Calu3 (cell line): ENCODE measurements around the gene LRRTM4. TPM values are rescaled to one million over a fixed set of nuclear protein-coding genes. Genes with fewer than 3 reads are reported as not detected.

Experiments
- BruUV-seq: library from RNA; stranded (reverse); fragments of 400-500 nt; replicated peaks from 2 replicates; lab custom pipeline; 2021; lab: Mats Ljungman, UMichigan
- CTCF ChIA-PET: fragments of 300-600 bp; sonication (Branson Sonifier 250); formaldehyde crosslinking; loops from one replicate; lab custom pipeline; 2022; ENCODE audit warnings: antibody characterized with exemption; lab: Charles Lee
- DNase-seq: peaks from one replicate; pipeline ENCODE4 v3.0.0; 2022
- H3K27ac Mint-ChIP-seq: one replicate; pipeline ENCODE4 v1.8.0; 2022; ENCODE audit warnings: mixed read lengths; ENCODE audit not compliant: unreplicated experiment
- H3K27me3 Mint-ChIP-seq: one replicate; pipeline ENCODE4 v1.8.0; 2022; ENCODE audit warnings: mixed read lengths; ENCODE audit not compliant: unreplicated experiment
- H3K36me3 Mint-ChIP-seq: one replicate; pipeline ENCODE4 v1.8.0; 2022; ENCODE audit warnings: mild to moderate bottlenecking, moderate library complexity, mixed read lengths; ENCODE audit not compliant: insufficient read depth, unreplicated experiment
- H3K4me1 Mint-ChIP-seq: one replicate; pipeline ENCODE4 v1.8.0; 2022; ENCODE audit warnings: mild to moderate bottlenecking, low read depth, mixed read lengths; ENCODE audit not compliant: unreplicated experiment
- H3K4me3 Mint-ChIP-seq: one replicate; pipeline ENCODE4 v1.8.0; 2022; ENCODE audit warnings: mild to moderate bottlenecking, low read depth, moderate library complexity, mixed read lengths; ENCODE audit not compliant: unreplicated experiment
- H3K9me3 Mint-ChIP-seq: one replicate; pipeline ENCODE4 v1.8.0; 2022; ENCODE audit warnings: low read depth, mixed read lengths; ENCODE audit not compliant: unreplicated experiment
- CTCF ChIP-seq: fragments of 200-600 bp; IDR thresholded peaks from one replicate; pipeline ENCODE4 v1.8.0; 2022; ENCODE audit warnings: antibody characterized with exemption; ENCODE audit not compliant: unreplicated experiment
- intact Hi-C: fragments of 100-400 bp; cut with micrococcal nuclease; formaldehyde crosslinking; loops from one replicate; pipeline ENCODE4 v1.10.0; 2022; ENCODE audit not compliant: unreplicated experiment
- total RNA-seq: library from RNA; stranded (reverse); gene quantifications from 2 replicates; pipeline ENCODE4 v1.2.3, GENCODE V29; 2022

Gene LRRTM4
- total RNA-seq, 1 experiment from 2014 or later, result not detected

- Mint-ChIP-seq H3K4me3 (no peak overlapping the region), H3K27me3 (no peaks in the 10 kb centered on the region), H3K27ac (no peak overlapping the region), H3K4me1 (no peaks in the 10 kb centered on the region), H3K36me3 (no peaks in the 10 kb centered on the region), H3K9me3 (peaks cover 10% of the 10 kb centered on the region)
- DNase-seq, result no peak
- no peak for TF ChIP-seq CTCF
- intact Hi-C loops, result no loop called here
- no TSS peak for BruUV-seq
- CTCF ChIA-PET, result no interaction called here
Measured at GRCh38 chr2:77336013-77336412, 186.2 kb downstream of the LRRTM4 start.

DNA sequence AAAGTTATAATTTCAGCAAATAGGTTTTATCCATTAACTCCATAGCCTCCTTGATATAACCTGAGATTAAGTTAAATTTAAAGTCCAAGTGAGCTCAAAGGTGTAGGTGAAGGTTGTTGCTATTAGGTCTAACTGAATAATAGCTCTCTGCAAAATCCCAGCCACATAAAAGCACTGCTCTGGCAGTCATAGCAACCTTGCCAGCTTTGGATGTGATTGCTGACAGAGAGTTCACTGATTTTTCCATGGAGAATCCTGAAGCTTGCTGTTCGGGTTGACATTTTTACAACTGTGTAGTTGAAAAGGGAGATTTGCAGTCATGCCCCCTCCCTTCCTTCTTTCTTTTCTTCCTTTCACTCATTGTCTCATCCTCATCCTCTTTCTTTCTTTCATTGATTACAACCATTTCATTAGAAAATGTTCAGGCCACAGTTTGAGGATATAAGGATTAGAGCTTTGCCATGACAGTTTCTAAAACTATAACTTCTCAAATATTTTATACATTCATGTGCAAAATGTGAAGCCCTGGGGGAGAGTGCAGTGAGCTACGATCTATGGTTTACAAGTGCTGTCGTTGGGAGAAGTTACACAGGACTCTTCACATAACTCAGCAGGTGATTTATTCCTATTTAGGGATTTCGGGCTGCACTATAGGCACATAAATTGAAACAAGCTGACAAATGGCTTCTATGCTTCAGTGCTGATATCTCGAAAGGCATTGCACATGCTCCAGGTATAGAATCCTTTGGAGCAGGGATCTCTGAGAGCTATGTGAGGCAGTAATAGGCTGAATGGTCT is 193.8 kb downstream of the LRRTM4 start:
- CTCF ChIA-PET, result no interaction called here
- intact Hi-C loops, result no loop called here
- BruUV-seq, result no TSS peak
- no peak for TF ChIP-seq CTCF
- Mint-ChIP-seq H3K4me3 (no peak overlapping the region), H3K27ac (no peak overlapping the region), H3K9me3 (peaks cover 12% of the 10 kb centered on the region), H3K36me3 (no peaks in the 10 kb centered on the region), H3K4me1 (no peaks in the 10 kb centered on the region), H3K27me3 (no peaks in the 10 kb centered on the region)
- DNase-seq, result no peak

GRCh38 chr2:77325395-77325794 is 196.8 kb downstream of the LRRTM4 start:
- BruUV-seq, result no TSS peak
- intact Hi-C loops, result no loop called here
- CTCF ChIA-PET, result no interaction called here
- H3K36me3 Mint-ChIP-seq, result no peaks in the 10 kb centered on the region
- no peak for TF ChIP-seq CTCF
- no peak overlapping the region for H3K27ac Mint-ChIP-seq
- H3K27me3 Mint-ChIP-seq, result no peaks in the 10 kb centered on the region
- peaks cover 12% of the 10 kb centered on the region for H3K9me3 Mint-ChIP-seq
- no peaks in the 10 kb centered on the region for H3K4me1 Mint-ChIP-seq
- no peak overlapping the region for H3K4me3 Mint-ChIP-seq
- DNase-seq, result no peak

DNA sequence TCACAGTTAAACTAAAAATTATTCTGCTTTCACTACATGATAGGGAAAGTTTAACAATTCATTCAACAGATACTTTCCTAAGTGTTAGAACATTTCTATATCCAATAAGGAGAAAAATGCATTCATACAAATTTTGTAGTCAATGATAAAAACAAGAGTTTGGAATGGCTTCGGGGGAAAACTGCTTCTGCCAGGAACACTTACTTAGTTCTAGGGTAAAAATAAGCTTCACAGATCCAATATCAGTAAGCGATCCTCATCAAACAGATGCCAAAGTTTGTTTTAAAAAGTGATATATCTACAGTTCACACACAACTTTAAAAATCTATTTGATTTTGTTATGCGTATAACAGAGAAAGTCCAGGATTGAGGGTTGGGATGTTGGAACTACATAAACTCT is 199.7 kb downstream of the LRRTM4 start:
- intact Hi-C loops, result no loop called here
- H3K27ac Mint-ChIP-seq, result no peak overlapping the region
- CTCF ChIA-PET, result no interaction called here
- H3K9me3 Mint-ChIP-seq, result peaks cover 3% of the 10 kb centered on the region
- DNase-seq, result no peak
- TF ChIP-seq CTCF, result no peak
- BruUV-seq, result no TSS peak
- no peaks in the 10 kb centered on the region for H3K36me3 Mint-ChIP-seq
- H3K27me3 Mint-ChIP-seq, result no peaks in the 10 kb centered on the region
- no peaks in the 10 kb centered on the region for H3K4me1 Mint-ChIP-seq
- no peak overlapping the region for H3K4me3 Mint-ChIP-seq
